GM19238 (cell line): ENCODE results near the gene ADIRF.
"Not testable (repeated sequence)": the region's sequence is repeated elsewhere in the genome, so short reads cannot be mapped to it uniquely, and the experiment has no call there.

ENCODE experiments used
- DNase-seq: peaks from one replicate; pipeline ENCODE4 v3.0.0; 2011; ENCODE audit warnings: low spot score; ENCODE audit not compliant: insufficient read length

ADIRF gene

GRCh38 chr10:86968271-86968993 is at the start of gene ADIRF:
Gene ADIRF (plus strand): TSS chr10:86968482. CDS start chr10:86968545, 63 bp downstream.
- DNase-seq: no peak

- DNase-seq: no peak
Observed at GRCh38 chr10:86922553-86922961, 45.7 kb upstream of the ADIRF start.

- DNase-seq: no peak
Observed at GRCh38 chr10:86929468-86930380, 38.6 kb upstream of the ADIRF start.

- DNase-seq: no peak
Observed at GRCh38 chr10:86931872-86932271, 36.4 kb upstream of the ADIRF start.

GRCh38 chr10:86932674-86933073 is 35.6 kb upstream of the ADIRF start:
- DNase-seq: no peak

GRCh38 chr10:86934162-86934711 is 34.0 kb upstream of the ADIRF start:
- DNase-seq: not testable (repeated sequence)

GRCh38 chr10:86936661-86937501 is 31.4 kb upstream of the ADIRF start:
- no peak for DNase-seq

- DNase-seq: no peak
Observed at GRCh38 chr10:86937502-86938154, 30.7 kb upstream of the ADIRF start.

- no peak for DNase-seq
Observed at GRCh38 chr10:86938260-86938659, 30.0 kb upstream of the ADIRF start.

GRCh38 chr10:86940076-86940475 is 28.2 kb upstream of the ADIRF start:
- not testable (repeated sequence) for DNase-seq

GRCh38 chr10:86940677-86941076 is 27.6 kb upstream of the ADIRF start:
- DNase-seq: no peak

- DNase-seq: no peak
Observed at GRCh38 chr10:86941426-86941825, 26.9 kb upstream of the ADIRF start.

GRCh38 chr10:86941991-86942421 is 26.3 kb upstream of the ADIRF start:
- no peak for DNase-seq

GRCh38 chr10:86942441-86943315 is 25.6 kb upstream of the ADIRF start:
- DNase-seq: no peak

GRCh38 chr10:86943316-86944030 is 24.8 kb upstream of the ADIRF start:
- DNase-seq: no peak

GRCh38 chr10:86944031-86944419 is 24.3 kb upstream of the ADIRF start:
- no peak for DNase-seq

GRCh38 chr10:86944471-86944870 is 23.8 kb upstream of the ADIRF start:
- no peak for DNase-seq

- no peak for DNase-seq
Observed at GRCh38 chr10:86944907-86945306, 23.4 kb upstream of the ADIRF start.
